NCI-H524 (cell line): Measurements from ENCODE around the gene PDCD4.

Experiments used
- DNase-seq, 2 experiments: peaks; one replicate each; lab custom pipeline; 2025; lab: John Stamatoyannopoulos, UW

Gene PDCD4

DNA sequence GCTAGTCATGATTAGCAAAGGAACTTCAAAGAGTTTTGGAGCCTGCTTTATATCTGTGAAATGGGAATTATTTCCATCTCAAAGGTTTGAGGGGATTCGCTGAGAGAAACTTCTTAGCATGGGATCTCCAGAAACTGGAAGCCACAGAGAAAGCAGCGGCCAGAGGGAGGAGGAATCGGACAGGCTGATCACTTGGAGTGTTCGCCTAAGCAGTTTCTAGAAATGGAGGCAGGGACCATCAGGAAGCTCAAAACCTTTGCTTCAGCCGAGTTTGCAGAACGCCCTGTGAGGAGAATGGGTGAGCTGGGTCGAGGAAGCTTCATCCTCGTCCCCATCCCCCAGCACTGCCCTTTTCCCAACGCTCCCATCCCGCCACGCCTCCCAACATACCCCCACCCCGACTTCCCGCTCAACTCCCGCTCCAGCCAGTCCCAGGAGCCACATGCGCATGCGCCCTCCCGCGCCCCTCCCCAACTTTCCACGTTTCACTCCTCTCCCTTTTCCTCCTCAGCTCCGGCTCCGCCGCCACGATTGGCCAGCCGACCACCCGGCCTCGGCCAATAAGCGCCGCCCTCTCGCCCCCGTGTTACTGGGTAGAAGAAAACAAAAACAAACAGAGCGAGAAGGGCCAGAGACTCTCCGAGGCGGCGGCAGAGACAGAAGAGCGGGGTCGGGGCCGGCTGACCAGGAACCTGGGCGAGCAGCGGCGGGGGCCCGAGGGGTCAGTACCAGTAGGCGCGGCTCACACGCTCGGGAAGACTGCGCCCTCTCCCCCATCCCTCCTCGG lies at the start of gene PDCD4:
Gene PDCD4, plus strand, starts transcription at position 631 of the 787 bp plus-strand sequence. CDS start 4,100 bp downstream, outside the sequence.
- DNase-seq: peak; percentile 79 to 90

DNA sequence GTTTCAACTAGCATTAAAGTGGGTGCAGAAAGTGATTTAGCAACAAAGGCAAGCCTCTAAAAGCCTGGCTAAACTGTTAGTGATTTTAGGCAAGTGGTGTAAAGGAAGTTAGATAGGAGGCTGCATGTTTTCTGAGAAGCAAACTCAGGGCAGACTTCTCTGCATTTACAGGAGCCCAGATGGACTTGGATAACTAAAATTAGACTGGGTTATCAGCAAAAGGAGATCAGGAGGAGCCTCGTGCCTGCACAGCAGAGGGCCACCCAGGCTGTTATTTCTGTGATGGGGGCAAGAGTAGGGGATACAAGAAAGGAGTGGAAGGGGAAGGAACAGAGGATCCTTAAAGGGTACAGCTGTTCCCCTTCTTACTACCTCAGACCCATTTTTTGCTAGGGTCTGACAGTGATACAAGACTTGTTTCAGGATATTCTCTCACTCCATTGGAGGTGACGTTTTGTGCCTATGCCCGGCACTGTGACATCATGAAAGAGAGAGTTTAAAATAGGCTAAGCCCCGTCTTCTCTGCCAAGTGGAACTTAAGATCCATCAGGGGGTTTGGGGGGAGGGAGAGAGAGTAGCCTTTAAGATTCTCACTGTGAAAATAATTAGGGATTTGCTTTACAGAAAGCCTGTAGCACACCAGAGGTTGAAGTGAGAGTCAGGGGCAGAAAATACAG lies 49.6 kb upstream of the PDCD4 start:
- DNase-seq: no peak

DNA sequence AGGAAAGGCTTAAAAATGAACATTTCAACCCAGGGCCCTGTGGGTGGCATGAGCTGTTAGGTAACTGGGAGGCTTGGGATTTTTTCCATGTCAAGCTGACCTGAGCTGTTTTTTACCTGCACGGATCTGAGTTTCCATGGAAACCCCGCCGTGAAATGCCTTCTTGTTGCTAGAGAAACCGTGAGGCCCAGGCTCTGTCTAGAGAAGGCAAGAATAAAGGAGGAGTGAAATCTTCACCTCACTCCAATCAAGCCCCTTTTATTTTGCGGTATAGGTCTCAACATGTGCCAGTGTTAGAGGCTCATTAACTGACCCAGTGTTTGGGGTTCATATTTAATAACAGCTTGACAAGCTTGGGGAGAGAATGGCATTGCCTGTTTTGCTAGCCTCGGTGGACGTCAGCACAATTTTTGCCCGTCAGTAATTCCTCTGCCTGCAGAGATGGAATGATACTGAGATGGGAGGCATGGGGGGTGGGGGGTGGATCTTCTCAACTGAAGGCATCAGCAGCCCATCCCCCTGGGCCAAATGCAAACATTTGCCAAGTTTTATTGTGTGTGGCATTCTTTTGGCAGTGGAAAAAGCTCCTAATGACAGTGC lies 48.9 kb upstream of the PDCD4 start:
- no peak for DNase-seq

DNA sequence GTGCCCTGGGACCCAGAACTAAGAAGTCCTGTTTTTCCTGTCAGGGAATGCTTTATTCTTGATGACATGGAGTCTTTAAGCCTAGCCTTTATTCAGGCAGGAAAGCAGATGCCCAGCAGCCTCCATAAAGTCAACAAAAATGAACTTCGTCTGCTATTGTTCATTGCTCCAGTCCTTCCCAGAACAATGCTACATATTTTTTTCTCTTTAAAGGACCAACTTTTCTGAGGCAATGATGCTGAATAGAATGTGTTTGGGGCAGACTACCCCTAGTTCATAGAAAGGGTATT lies 47.6 kb upstream of the PDCD4 start:
- no peak for DNase-seq

DNA sequence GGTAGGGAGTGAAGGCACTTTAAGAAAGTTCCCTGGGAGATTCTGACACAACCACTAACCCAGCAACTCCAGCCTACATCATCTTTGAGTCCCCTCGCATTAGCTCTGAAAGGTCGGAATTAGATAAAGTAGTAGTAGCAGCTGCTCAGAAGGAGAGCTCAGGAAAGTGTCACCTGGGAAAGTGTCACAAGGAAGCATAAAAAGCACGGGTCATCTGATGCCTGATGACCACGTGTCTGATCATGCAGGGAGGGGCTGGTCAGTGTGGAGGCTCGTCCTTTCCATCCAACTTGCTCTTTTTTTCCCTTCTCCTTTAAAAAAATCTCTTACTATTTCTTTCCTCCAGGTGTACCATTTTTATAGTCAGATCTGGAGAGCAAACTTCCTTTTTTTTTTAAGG lies 47.1 kb upstream of the PDCD4 start:
- DNase-seq: no peak

DNA sequence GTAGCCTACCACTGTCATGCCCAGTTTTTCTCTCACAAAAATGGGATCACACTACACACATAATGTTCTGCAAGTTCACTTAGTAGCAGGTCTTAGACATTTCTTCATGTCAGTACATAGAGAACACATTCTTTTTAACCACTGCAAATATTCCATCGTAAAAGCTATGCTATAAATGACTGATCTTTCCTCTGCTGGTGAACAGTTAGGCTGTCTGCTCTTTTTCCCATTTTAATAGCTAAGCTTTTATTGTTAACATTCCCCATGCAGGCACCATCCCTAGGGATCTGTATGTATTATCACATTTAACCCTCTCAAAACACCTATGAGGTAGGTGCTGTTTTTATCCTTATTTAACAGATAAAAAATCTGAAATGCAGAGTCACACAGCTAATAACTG lies 46.2 kb upstream of the PDCD4 start:
- no peak for DNase-seq

DNA sequence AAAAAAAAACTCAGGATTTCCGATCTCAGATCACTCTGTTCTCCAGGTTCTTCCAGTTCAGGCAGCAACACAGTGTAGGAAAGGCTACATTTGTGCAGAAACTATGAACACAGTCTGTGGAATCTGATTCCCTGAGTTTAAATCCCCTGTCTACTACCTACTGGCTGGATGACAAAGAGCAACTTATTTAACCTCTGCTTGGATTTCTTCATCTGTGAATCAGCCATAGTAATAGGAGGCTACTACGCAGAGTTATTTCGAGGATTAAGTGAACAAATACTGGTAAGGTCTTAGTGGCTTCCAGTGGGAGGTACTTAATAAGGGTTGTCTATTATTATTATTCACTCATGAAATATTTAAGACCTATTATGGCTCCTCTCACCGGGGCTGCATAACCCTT lies 44.3 kb upstream of the PDCD4 start:
- DNase-seq: no peak

GRCh38 chr10:110827875-110828274 lies 43.9 kb upstream of the PDCD4 start:
- no peak for DNase-seq

- DNase-seq: no peak
These were observed 43.2 kb upstream of the PDCD4 start for GRCh38 chr10:110828525-110828924.

- DNase-seq: no peak
These were observed 41.9 kb upstream of the PDCD4 start for GRCh38 chr10:110829721-110830410.

GRCh38 chr10:110833234-110833940 lies 38.3 kb upstream of the PDCD4 start:
- no peak for DNase-seq

DNA sequence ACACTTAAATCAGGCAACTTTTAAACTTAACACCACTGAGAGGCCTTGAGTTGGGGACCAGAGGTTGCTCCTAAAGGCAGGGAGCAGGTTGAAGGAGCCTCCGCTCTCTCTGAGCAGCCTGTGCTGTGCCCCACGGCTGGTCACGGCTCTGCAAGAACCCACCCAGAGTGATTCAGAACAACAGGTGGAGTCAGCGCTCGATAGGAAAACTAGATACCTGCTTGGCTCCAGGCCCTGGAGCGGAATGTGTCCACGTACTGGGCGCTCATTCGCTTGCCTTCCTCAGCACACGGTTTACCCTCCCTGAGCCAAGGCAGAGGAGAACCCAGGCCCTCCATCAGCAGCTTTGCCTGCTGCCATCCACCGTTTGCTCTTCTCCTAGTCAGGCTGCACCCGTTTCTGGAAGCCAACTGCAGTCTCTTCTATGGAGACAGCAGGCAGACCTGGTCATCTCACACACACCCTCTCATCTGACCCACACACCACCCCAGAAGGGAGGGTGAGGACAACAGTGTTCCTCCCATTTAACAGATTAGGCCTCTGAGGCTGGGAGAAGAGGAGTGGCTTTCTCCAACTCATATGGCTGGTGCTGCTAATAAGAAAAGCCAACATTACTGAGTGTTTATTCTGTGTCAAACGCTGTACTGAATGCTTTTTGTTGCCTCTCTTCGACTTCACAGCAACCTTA lies 37.6 kb upstream of the PDCD4 start:
- DNase-seq: no peak

GRCh38 chr10:110834629-110835301 lies 37.0 kb upstream of the PDCD4 start:
- DNase-seq: peak in 1 of 2 experiments; percentile 48

DNA sequence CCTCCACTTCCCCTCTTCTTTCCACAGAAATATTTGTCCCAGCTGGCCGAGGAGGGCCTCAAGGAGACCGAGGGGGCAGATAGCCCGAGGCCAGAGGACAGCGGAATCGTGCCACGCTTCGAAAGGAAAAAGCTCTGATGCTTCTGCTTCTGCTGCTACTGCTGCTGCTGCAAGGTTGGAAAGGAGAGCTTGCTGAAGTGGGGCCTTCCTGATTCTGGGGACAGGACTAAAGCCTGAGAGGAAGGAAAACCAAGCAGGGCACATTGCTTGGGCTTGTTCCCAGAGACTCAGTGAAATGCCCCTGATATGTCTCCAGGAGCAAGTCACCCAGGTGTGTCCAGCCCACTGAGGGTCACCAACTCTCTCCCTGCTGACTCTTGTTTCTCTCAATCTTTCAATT lies 35.9 kb upstream of the PDCD4 start:
- DNase-seq: no peak

DNA sequence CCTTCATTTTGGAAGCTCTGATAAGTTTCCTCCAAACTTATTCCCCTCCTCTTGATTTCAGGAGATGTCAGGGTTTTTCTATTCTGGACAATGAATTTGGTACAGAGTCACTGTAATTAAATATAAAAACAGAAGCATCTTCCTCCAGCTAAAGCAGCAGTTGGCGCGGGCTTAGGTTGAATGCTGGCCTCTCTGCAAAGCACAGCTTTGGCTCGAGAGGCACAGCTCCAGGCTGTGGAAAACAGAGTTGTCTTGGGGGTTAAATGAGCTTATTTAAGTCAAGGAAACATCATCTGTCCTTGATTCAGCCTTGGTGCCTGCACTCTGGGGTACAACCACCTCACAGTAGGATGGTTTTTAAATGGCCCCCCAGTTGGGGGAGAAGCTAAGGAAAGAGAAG lies 35.0 kb upstream of the PDCD4 start:
- no peak for DNase-seq

DNA sequence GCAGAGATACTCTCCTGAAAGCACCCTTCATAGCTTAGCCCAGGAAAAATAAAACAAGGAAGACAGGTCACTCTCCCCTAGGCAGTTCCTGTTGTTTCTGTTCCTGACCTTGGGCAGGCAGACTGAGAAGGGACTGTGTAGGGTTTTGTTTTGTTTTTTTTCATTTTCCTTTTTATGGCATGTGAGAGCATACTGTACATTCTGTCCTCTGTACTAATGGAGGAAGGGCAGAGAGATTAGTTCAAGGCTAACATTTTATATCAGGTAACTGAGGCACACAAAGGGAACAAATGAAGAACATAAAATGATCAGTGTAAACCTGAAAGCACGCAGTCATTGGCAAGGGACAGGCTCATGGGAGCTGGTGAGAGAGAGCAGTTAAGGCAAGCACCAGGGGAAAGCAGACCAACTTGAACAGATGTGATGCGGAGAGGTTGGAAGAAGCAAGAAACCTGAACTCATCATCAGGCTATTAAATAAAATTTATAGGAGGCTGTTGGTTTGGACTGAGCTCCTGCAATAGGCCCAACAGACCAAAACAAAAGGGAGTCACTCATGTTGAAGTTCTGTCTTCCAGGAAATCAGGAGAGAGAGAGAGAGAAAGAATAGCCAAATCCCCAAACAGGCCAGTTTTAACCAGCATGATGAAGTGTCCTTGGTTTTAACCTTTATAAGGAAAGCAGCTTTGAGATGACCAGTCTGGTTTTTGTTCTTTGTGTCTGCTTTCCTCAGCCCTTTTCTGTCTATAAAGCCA lies 34.1 kb upstream of the PDCD4 start:
- DNase-seq: no peak

DNA sequence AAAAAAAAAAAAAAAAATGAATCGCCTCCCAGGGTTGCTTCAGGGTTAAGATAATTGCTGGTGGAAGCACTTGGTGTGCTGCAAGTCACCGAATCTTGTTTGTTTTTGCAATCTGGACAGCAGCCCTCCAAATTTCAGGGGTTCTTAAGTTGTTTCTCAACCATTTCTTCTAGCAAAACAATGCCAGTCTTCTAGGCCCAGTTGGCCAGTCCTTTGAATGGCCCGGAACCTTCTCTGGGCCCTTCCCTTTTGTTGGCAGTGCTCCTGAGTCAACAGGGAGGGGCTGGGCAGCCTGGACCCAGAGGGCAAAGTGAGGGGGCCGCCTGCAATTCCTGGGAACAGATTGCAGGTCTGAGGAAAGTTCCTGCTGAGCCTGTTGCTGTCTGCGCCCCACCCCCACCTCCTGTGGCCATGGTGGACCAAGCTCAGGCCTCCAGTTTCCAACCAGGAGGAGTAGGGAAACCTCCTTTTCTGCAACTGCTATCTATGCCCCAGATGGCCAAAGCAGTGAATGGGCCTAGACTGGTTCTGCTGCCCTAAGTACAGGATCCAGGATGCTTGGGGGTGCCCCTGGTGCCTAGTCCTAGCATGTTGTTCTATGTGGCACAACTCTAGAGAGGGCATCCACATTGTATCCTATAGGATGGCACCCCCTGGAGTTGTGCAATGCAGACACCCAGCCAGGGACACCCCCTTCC lies 31.4 kb upstream of the PDCD4 start:
- no peak for DNase-seq

DNA sequence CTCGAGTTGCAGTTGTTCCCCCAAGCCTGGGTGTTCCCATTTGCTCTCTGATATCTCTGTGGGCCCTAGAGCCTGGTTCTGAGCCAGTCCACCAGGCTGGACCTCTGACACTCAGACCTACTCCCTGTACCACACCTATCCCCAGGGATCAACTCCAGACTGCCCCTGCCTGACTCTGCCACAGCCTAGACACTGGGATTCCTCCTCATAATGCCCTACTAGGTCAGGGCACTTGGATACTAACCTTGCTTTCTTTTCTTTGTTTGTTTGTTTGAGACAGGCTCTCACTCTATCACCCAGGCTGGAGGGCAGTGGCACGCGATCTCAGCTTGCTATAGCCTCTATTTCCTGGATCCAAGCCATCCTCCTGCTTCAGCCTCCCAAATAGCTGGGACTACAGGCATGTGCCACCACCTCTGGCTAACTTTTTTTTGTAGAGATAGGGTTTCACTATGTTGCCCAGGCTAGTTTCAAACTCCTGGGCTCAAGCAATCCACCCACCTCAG lies 30.8 kb upstream of the PDCD4 start:
- no peak for DNase-seq

- DNase-seq: no peak
These were observed 29.9 kb upstream of the PDCD4 start for GRCh38 chr10:110841767-110842267.
